Endothelial cell of umbilical vein (primary cell): ENCODE data around the gene ZNF593.

Experiments
- CTCF ChIP-seq, 2 donors: IDR thresholded peaks; 1 replicate in 1 of 2; 2 replicates in 1 of 2; pipeline ENCODE4 v1.5.1; 2011; ENCODE audit warnings: low read length in 2 of 2, mild to moderate bottlenecking in 2 of 2, moderate library complexity in 2 of 2, control low read depth in 1 of 2, inconsistent platforms in 1 of 2, low read depth in 1 of 2; ENCODE audit not compliant: insufficient read depth in 1 of 2; ENCODE audit errors: extremely low read depth in 1 of 2
- EZH2 ChIP-seq: IDR thresholded peaks from 2 replicates; pipeline ENCODE4 v1.6.1; 2012; ENCODE audit warnings: borderline replicate concordance, low read depth, mild to moderate bottlenecking, moderate library complexity, low read length, inconsistent platforms; ENCODE audit not compliant: severe bottlenecking
- JUN ChIP-seq: IDR thresholded peaks from 2 replicates; pipeline ENCODE4 v1.6.1; 2011; ENCODE audit warnings: borderline replicate concordance, low read depth; ENCODE audit not compliant: insufficient read length, insufficient read depth
- MAX ChIP-seq: IDR thresholded peaks from 2 replicates; pipeline ENCODE4 v1.6.1; 2011; ENCODE audit not compliant: insufficient read depth, insufficient read length
- MYC ChIP-seq: IDR thresholded peaks from one replicate; pipeline ENCODE4 v1.6.1; 2011; ENCODE audit warnings: mild to moderate bottlenecking, low read depth, low read length
- POLR2A ChIP-seq: IDR thresholded peaks from 2 replicates; pipeline ENCODE4 v1.6.1; 2012; ENCODE audit warnings: low read depth, mild to moderate bottlenecking, control low read depth, low read length
- POLR2AphosphoS5 ChIP-seq: IDR thresholded peaks from 2 replicates; pipeline ENCODE4 v1.6.1; 2012; ENCODE audit warnings: low read depth, mild to moderate bottlenecking, control low read depth, low read length, moderate library complexity; ENCODE audit not compliant: insufficient read depth

- TF ChIP-seq CTCF (IDR thresholded peaks at IDR 0.05; ENCODE audit: extremely low read depth in 1 of 2, insufficient read depth in 1 of 2, low read depth in 1 of 2, low read length in 2 of 2) (no peak), POLR2AphosphoS5 (no peak), MYC (no peak), MAX (no peak), POLR2A (no peak), EZH2 (no peak), JUN (no peak)
Measured at GRCh38 chr1:26162220-26162709, 7.4 kb upstream of the ZNF593 start.
